Esophagus squamous epithelium (tissue), 5 donors: ENCODE results near the gene AFM. TPM values are rescaled to one million over a fixed set of nuclear protein-coding genes. Genes with fewer than 3 reads are reported as not detected.
"Not testable (repeated sequence)": the region's sequence is repeated elsewhere in the genome, so short reads cannot be mapped to it uniquely, and the experiment has no call there.

Source experiments
- DNase-seq: peaks from one replicate; lab custom pipeline; 2025; lab: John Stamatoyannopoulos, UW
- H3K27ac ChIP-seq, 4 donors: fragments of 200-600 bp; sonication (generic); one replicate each; pipeline ENCODE4 v1.5.1; 2016 to 2019; ENCODE audit warnings: mild to moderate bottlenecking in 1 of 4
- H3K27me3 ChIP-seq, 4 donors: fragments of 200-600 bp; sonication (generic); 1 replicate in 3 of 4; 2 replicates in 1 of 4; pipeline versions ENCODE4 v1.5.1 to v1.6.0; 2017 to 2021; ENCODE audit warnings: antibody characterized with exemption in 1 of 4
- H3K36me3 ChIP-seq, 3 donors: fragments of 200-600 bp; sonication (generic); one replicate each; pipeline ENCODE4 v1.5.1; 2016 to 2019
- H3K4me1 ChIP-seq, 3 donors: fragments of 200-600 bp; sonication (generic); one replicate each; pipeline ENCODE4 v1.5.1; 2017 to 2019
- H3K4me3 ChIP-seq, 4 donors: fragments of 200-600 bp; sonication (generic); 1 replicate in 3 of 4; 2 replicates in 1 of 4; pipeline ENCODE4 v1.5.1; 2016 to 2019; ENCODE audit warnings: mild to moderate bottlenecking in 2 of 4, moderate library complexity in 1 of 4
- H3K9me3 ChIP-seq, 3 donors: fragments of 200-600 bp; sonication (generic); one replicate each; pipeline ENCODE4 v1.5.1; 2016 to 2019
- CTCF ChIP-seq, 6 experiments: fragments of 450-650 bp in 4 of 6; fragments of 200-600 bp in 2 of 6; sonication (generic) in 2 of 6; IDR thresholded peaks; one replicate each; pipeline ENCODE4 v1.5.1; 2016 to 2019; ENCODE audit warnings: antibody characterized with exemption in 6 of 6, mild to moderate bottlenecking in 4 of 6, moderate library complexity in 4 of 6
- POLR2A ChIP-seq, 4 donors: fragments of 450-650 bp; IDR thresholded peaks; one replicate each; pipeline ENCODE4 v1.6.1; 2017; ENCODE audit warnings: antibody characterized with exemption in 4 of 4, mild to moderate bottlenecking in 4 of 4, moderate library complexity in 3 of 4
- WGBS, 2 donors: methylation state at CpG; one replicate each; pipeline ENCODE4 v1.1.5; 2018; 5-methylcytosine and 5-hydroxymethylcytosine counted together
- intact Hi-C: fragments of 100-400 bp; cut with DNase I; formaldehyde crosslinking; loops from one replicate; pipeline ENCODE4 v1.15.0; 2022
- small RNA-seq, 4 donors: library from RNA; depleted of rRNA; stranded (forward); fragments of <200 nt; gene quantifications; one replicate each; pipeline ENCODE3, GENCODE V24; 2016
- total RNA-seq, 4 donors: library from RNA; depleted of rRNA; stranded (reverse); fragments of >200 nt; gene quantifications; one replicate each; pipeline ENCODE4 v1.1.0, GENCODE V29; 2016
- donor health status: DM: yes; HTN: yes; CAD: no.

Gene AFM
- total RNA-seq, 4 donors from 2014 or later = not detected

DNA sequence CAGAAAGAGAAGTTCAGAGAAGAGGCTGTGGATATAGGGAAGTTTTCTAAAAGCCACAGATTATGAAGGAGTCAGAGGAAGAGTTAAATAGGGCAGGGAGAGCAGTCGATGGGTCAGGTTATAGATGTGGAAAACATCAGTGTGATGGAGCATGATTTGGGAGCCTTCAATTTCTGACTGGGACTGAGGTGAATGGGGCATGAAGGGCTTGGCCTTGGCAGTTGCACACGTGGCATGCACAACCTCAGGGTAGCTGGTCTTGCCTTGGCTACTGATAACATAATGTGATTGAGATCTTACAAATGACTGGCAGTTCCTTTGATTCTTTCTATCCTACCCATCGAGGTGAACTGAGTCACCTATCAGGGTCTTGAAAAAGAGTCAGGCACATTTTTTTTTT lies 59.7 kb downstream of the AFM start:
- Histone ChIP-seq H3K36me3 (no peaks in the 10 kb centered on the region), H3K9me3 (no peaks in the 10 kb centered on the region), H3K27me3 (no peaks in the 10 kb centered on the region), H3K4me3 (no peak overlapping the region), H3K27ac (no peak overlapping the region), H3K4me1 (no peaks in the 10 kb centered on the region)
- WGBS, 2 donors = 56 to 67% methylated on average over 3 of the region's 3 CpGs
- intact Hi-C loops = no loop called here
- no peak for DNase-seq
- TF ChIP-seq POLR2A (IDR thresholded peaks at IDR 0.05) = no peak

- no peak for DNase-seq
- intact Hi-C loops = no loop called here
Measured at GRCh38 chr4:73544620-73545019, 63.1 kb downstream of the AFM start.

DNA sequence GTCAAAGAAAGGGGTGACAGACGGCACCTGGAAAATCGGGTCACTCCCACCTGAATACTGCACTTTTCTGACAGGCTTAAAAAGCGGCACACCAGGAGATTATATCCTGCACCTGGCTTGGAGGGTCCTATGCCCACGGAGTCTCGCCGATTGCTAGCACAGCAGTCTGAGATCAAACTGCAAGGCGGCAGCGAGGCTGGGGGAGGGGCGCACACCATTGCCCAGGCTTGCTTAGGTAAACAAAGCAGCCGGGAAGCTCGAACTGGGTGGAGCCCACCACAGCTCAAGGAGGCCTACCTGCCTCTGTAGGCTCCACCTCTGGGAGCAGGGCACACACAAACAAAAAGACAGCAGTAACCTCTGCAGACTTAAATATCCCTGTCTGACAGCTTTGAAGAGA lies 69.3 kb downstream of the AFM start:
- H3K4me1 ChIP-seq, H3K36me3 ChIP-seq, intact Hi-C loops, H3K27ac ChIP-seq, H3K4me3 ChIP-seq, DNase-seq, H3K9me3 ChIP-seq, H3K27me3 ChIP-seq: not testable (repeated sequence)
- WGBS, 2 donors = 72 to 80% methylated on average over 2 to 5 of the region's 11 CpGs

More at GRCh38 chr4:73544620-73545019, 63.1 kb downstream of the AFM start:
- H3K36me3 ChIP-seq = no peaks in the 10 kb centered on the region
- H3K4me3 ChIP-seq = no peak overlapping the region
- no peaks in the 10 kb centered on the region for H3K27me3 ChIP-seq
- TF ChIP-seq CTCF (IDR thresholded peaks at IDR 0.05) (no peak), POLR2A (IDR thresholded peaks at IDR 0.05) (no peak)
- H3K27ac ChIP-seq = no peak overlapping the region
- no CpG with 5 or more reads among the region's 2 CpGs for WGBS, 2 donors
- no peaks in the 10 kb centered on the region for H3K9me3 ChIP-seq
- H3K4me1 ChIP-seq = no peaks in the 10 kb centered on the region

Small RNA genes lying within 50 kb of the gene (small RNA-seq; reads per million reads assigned to genes)
- 0 reads per million in 4 donors for gene AC074250.1

Other genes starting within 250 kb of the AFM start
- gene ANKRD17, start 222.9 kb upstream of the AFM start, total RNA-seq = 10 to 100 TPM; 31.3 to 55.5 (median 47.5) TPM
- gene ALB, start 77.5 kb upstream of the AFM start, total RNA-seq = under 1 TPM in 1 of 4 donors, not detected in 3; 0.62 TPM
- gene AFP, start 45.5 kb upstream of the AFM start, total RNA-seq = not detected
- 1 to 10 TPM; 2.6 to 6.7 (median 4.3) TPM for gene RASSF6, start 138.7 kb downstream of the AFM start, total RNA-seq